Lung (tissue), 12 donors: ENCODE data around the gene EFNB3. TPM values are rescaled to one million over a fixed set of nuclear protein-coding genes. Genes with fewer than 3 reads are reported as not detected.

Source experiments
- ATAC-seq: fragments of 200-7000 bp; cut with Tn5 transposase; one replicate; pipeline ENCODE4 v1.9.1; 2020; ENCODE audit warnings: moderate number of reproducible peaks; ENCODE audit not compliant: insufficient read depth, low FRiP score
- DNase-seq, 3 donors: peaks; one replicate each; pipeline ENCODE4 v3.0.0-alpha.2; 2013 to 2017
- H3K27ac ChIP-seq, 2 donors: one replicate each; pipeline ENCODE4 v1.5.1; 2013; ENCODE audit warnings: mild to moderate bottlenecking in 2 of 2, moderate library complexity in 2 of 2, control low read depth in 1 of 2, inconsistent platforms in 1 of 2, low read depth in 1 of 2, low read length in 1 of 2
- H3K27me3 ChIP-seq, 3 donors: one replicate each; pipeline ENCODE4 v1.5.1; 2013; ENCODE audit warnings: low read length in 2 of 3; ENCODE audit not compliant: control insufficient read depth in 3 of 3, insufficient read depth in 3 of 3
- H3K36me3 ChIP-seq, 4 donors: one replicate each; pipeline ENCODE4 v1.5.1; 2013; ENCODE audit warnings: low read length in 4 of 4, mild to moderate bottlenecking in 1 of 4, moderate library complexity in 1 of 4; ENCODE audit not compliant: control insufficient read depth in 4 of 4, insufficient read depth in 4 of 4
- H3K4me1 ChIP-seq, 5 donors: one replicate each; pipeline ENCODE4 v1.5.1; 2013; ENCODE audit warnings: low read length in 5 of 5, mild to moderate bottlenecking in 2 of 5, moderate library complexity in 1 of 5; ENCODE audit not compliant: control insufficient read depth in 5 of 5, insufficient read depth in 5 of 5
- H3K4me3 ChIP-seq: one replicate; pipeline ENCODE4 v1.5.1; 2013; ENCODE audit warnings: mild to moderate bottlenecking, control low read depth, moderate library complexity
- H3K9ac ChIP-seq, 2 donors: one replicate each; pipeline ENCODE4 v1.5.1; 2013; ENCODE audit warnings: low read length in 2 of 2, control low read depth in 1 of 2; ENCODE audit not compliant: insufficient read depth in 1 of 2
- H3K9me3 ChIP-seq, 4 donors: one replicate each; pipeline ENCODE4 v1.5.1; 2013; ENCODE audit warnings: low read length in 3 of 4, mild to moderate bottlenecking in 1 of 4, moderate library complexity in 1 of 4; ENCODE audit not compliant: control insufficient read depth in 4 of 4, insufficient read depth in 3 of 4
- WGBS, 2 donors: extraction: QIAGEN DNeasy Blood & Tissue Kit; methylation state at CpG; one replicate each; pipeline ENCODE4 v1.1.7; 2013; 5-methylcytosine and 5-hydroxymethylcytosine counted together
- polyA plus RNA-seq, 2 donors: library from polyadenylated mRNA; stranded (reverse); fragments of 200-250 nt; gene quantifications; one replicate each; pipeline ENCODE4 v1.2.1, GENCODE V29; 2013
- total RNA-seq, 2 donors: library from RNA; depleted of rRNA in 1 of 2; stranded (reverse); fragments of >200 nt in 1 of 2; gene quantifications; one replicate each; pipeline ENCODE4 v1.2.1, GENCODE V29; 2014 to 2021
- TF ChIP-seq, protein P1 (sequence below): IDR thresholded peaks from 2 replicates; pipeline ENCODE4 v1.5.1; 2012; ENCODE audit warnings: mild to moderate bottlenecking; ENCODE audit errors: control extremely low read depth, extremely low read depth
- donor health status: control.
- donor health status: control.
- donor health status: Bipolar disorder and iron deficiency.
- donor health status: healthy.
- donor health status: DM: yes; HTN: yes; CAD: no.

The EFNB3 gene
- total and polyA plus RNA-seq, 4 donors = 0.87 to 4.9 (median 2.5) TPM

DNA sequence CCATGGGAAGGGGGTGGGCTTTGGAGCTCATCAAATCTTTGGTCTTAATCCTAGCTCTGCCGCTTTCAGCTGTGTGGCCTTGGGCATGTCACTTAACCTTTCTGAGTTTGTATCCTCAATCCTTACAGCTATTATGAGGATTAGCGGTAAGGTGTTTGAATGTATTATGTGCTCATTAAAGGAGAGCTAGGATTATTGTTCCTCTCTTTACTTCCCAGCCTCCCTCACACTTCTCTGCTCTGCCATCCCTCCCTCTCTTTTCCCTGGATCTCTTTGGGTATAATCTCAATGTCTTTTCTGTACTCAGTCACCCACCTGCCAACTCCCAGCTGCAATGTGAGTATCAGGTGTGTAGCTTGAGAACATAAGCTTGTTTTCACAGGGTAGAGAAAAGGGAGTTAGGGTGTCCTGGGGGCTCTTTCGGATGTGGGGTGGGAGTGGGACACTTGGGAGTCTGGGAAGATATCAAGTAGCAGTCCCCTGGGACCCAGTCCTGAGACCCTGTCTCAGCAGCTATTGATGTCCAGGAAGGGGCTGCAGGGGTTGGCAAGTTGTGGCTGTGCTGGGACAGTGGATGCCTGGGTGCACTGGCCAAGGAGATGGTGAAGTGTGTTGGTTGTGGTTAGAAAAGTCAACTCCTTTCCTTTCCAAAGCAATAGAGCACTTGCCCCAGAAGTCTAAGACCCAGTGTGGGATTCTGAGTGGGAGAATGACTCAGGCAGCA is 1.8 kb downstream of the EFNB3 start:
- TF ChIP-seq, protein P1, sequence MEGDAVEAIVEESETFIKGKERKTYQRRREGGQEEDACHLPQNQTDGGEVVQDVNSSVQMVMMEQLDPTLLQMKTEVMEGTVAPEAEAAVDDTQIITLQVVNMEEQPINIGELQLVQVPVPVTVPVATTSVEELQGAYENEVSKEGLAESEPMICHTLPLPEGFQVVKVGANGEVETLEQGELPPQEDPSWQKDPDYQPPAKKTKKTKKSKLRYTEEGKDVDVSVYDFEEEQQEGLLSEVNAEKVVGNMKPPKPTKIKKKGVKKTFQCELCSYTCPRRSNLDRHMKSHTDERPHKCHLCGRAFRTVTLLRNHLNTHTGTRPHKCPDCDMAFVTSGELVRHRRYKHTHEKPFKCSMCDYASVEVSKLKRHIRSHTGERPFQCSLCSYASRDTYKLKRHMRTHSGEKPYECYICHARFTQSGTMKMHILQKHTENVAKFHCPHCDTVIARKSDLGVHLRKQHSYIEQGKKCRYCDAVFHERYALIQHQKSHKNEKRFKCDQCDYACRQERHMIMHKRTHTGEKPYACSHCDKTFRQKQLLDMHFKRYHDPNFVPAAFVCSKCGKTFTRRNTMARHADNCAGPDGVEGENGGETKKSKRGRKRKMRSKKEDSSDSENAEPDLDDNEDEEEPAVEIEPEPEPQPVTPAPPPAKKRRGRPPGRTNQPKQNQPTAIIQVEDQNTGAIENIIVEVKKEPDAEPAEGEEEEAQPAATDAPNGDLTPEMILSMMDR = no peak
- Histone ChIP-seq H3K4me3 (no peak overlapping the region), H3K9me3 (peaks cover 0 to 3% (median 0%) of the 10 kb centered on the region in 4 donors), H3K4me1 (peaks cover 0 to 22% (median 3%) of the 10 kb centered on the region in 5 donors), H3K36me3 (peaks cover 0 to 11% (median 2%) of the 10 kb centered on the region in 4 donors), H3K27me3 (peaks cover 0 to 3% (median 0%) of the 10 kb centered on the region in 3 donors), H3K27ac (no peak overlapping the region), H3K9ac (no peak overlapping the region)
- ATAC-seq (no peak), DNase-seq (no peak)
- WGBS, 2 donors = 89 to 91% methylated on average over 3 of the region's 3 CpGs

DNA sequence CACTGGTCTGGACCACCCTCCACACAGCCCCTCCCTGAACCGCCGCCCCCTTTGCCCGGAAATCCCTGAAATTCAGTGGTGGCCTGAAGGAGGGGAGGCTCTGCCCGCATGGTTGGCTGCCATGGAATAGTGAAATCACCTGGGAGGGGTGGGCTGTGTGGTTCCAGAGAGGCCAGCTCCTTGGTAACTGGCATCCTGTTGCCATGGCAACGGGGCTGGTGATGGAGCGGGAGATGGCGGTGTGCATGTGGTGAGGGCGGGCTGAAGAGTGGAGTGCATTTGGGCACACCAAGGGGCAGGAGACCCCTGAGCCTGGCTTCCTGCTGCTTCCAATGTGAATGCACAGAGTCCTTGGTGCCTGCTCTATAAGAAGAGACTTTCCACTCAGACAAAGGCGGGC is 2.4 kb downstream of the EFNB3 start:
- Histone ChIP-seq H3K4me3 (no peak overlapping the region), H3K4me1 (peaks cover 0 to 22% (median 3%) of the 10 kb centered on the region in 5 donors), H3K27me3 (peaks cover 0 to 6% (median 3%) of the 10 kb centered on the region in 3 donors), H3K27ac (no peak overlapping the region), H3K9ac (no peak overlapping the region), H3K36me3 (peaks cover 0 to 6% (median 0%) of the 10 kb centered on the region in 4 donors), H3K9me3 (no peaks in the 10 kb centered on the region)
- no peak for ATAC-seq
- 80 to 83% methylated on average over 8 to 9 of the region's 9 CpGs for WGBS, 2 donors
- no peak for DNase-seq
- TF ChIP-seq, protein P1 = no peak

DNA sequence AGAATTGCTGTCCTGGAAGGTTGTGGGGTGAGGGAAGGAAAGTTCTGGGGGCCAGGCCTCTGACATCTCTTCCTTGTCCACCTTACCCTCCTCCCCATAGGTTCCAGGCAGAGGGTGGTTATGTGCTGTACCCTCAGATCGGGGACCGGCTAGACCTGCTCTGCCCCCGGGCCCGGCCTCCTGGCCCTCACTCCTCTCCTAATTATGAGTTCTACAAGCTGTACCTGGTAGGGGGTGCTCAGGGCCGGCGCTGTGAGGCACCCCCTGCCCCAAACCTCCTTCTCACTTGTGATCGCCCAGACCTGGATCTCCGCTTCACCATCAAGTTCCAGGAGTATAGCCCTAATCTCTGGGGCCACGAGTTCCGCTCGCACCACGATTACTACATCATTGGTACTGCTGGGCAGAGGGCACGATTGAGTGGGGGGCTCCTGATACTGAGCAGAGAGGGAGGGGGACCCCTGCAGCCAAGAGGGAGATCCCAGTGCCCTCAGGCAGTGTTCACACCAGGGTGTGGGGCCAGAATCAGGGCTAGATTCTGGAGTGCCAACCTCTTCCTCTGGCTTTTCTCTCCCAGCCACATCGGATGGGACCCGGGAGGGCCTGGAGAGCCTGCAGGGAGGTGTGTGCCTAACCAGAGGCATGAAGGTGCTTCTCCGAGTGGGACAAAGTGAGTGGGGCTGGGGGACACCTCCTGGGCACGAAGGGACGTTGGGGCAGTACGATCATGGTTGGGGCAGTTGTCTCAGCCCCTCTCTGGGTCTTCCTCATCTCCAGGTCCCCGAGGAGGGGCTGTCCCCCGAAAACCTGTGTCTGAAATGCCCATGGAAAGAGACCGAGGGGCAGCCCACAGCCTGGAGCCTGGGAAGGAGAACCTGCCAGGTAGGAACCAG is 3.1 kb downstream of the EFNB3 start:
- peaks cover 0 to under 1% (median 0%) of the 10 kb centered on the region in 4 donors for H3K36me3 ChIP-seq
- no peak overlapping the region for H3K4me3 ChIP-seq
- no peaks in the 10 kb centered on the region for H3K9me3 ChIP-seq
- H3K27me3 ChIP-seq = peaks cover 0 to 6% (median 6%) of the 10 kb centered on the region in 3 donors
- H3K27ac ChIP-seq = no peak overlapping the region
- no peak for ATAC-seq
- DNase-seq = no peak
- H3K9ac ChIP-seq = no peak overlapping the region
- peaks cover 0 to 22% (median 3%) of the 10 kb centered on the region in 5 donors for H3K4me1 ChIP-seq
- 82 to 88% methylated on average over 22 of the region's 22 CpGs for whole genome bisulfite sequencing, 2 donors
- TF ChIP-seq, protein P1 = no peak
